ENCODE data around the gene MOXD1.

MOXD1 gene

DNA sequence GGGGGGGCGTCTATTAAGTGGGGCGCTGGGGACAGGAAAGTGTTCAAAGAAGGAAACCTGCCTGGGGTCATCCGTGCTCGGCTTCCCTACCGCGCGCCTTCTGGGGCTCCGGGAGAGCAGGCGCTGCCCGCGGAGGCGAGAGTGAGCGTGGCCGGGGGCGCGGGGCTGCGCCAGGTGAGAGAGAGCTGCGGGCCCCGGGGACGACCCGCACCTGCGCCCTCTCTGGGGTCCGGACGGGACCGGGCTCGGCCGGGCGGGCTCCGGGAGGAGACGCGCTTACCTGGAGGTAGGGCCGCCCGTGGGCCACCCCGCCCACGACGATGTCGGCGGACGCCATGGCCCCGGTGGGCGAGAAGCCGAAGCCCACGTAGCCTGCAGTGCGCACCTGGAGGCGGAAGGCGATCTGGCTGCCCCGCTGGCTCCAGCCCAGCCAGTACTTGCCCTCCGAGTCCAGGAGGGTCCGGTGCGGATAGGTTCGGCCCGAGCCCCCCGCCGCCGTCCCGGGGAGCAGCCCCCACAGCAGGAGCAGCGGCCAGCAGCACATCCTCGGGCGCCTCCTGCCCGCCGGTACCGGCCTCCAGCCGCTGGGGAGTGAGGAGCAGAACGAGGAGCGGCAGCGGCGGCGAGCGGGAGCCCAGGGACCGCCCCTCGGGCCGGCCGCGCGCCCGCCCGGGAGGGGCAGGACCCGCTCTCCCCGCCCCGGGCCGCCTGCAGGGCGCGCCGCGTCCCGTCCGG is at the start of gene MOXD1:
TSS of gene MOXD1 (minus strand) at position 593 of the 735 bp plus-strand sequence. CDS start at position 544, 49 bp downstream.
- DNase-seq: no peak

GRCh38 chr6:132446855-132447241 is 45.6 kb upstream of the MOXD1 start:
- DNase-seq: no peak

GRCh38 chr6:132446141-132446854 is 45.0 kb upstream of the MOXD1 start:
- no peak for DNase-seq

GRCh38 chr6:132445201-132445951 is 44.1 kb upstream of the MOXD1 start:
- DNase-seq: no peak

- no peak for DNase-seq
Observed at GRCh38 chr6:132443206-132443605, 41.9 kb upstream of the MOXD1 start.

GRCh38 chr6:132430110-132430509 is 28.8 kb upstream of the MOXD1 start:
- no peak for DNase-seq

DNA sequence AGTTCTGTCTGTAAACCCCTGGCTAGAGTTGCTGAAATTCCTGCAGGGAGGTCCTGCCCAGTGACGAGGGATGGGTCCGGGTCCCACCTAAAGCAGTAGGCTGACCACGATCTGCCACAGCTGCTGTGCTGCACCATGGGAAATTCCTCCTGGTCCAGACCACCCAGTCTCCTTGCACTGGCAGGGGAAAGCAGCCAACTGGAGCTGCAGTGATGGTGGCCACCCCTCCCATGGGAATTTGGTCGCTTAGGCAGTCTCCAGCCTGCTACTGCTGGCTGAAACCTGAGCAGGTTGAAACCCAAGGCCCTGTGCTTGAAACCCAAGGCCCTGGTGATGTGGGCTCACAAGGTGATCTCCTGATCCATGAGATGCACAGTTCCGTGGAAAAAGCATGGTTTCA is 23.9 kb upstream of the MOXD1 start:
- no peak for DNase-seq

DNA sequence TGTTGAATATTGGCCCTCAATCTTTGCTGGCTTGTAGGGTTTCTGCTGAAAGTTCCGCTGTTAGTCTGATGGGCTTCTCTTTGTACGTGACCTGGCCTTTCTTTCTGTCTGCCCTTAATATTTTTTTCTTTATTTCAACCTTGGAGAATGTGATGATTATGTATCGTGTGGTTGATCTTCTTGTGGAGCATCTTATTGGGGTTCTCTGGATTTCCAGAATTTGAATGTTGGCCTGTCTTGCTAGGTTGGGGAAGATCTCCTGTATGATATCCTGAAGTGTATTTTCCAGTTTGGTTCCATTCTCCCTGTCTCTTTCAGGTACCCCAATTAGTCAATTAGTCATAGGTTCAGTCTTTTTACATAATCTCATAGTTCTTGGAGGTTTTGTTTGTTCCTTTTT is 22.6 kb upstream of the MOXD1 start:
- DNase-seq: no peak

- DNase-seq: no peak
Observed at GRCh38 chr6:132418235-132418965, 17.1 kb upstream of the MOXD1 start.

DNA sequence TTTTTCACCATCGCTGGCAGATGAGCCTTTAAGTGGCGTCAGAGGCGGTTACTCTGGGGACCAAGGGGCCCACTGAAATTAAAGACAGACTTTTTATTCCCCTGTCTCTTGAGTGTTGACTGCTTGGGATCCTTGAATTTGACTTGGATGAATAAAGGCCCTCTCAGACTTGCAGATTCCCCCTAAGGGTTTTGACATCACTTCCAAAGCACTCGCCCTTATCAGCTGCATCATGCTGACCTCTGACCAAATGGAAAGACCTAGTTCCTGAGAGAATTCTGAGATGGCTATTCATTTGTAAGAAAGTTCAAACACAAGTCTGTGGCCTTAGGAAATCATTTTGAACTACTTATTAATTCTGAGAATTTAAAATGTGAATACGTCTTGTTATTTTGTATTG is 13.5 kb upstream of the MOXD1 start:
- no peak for DNase-seq

DNA sequence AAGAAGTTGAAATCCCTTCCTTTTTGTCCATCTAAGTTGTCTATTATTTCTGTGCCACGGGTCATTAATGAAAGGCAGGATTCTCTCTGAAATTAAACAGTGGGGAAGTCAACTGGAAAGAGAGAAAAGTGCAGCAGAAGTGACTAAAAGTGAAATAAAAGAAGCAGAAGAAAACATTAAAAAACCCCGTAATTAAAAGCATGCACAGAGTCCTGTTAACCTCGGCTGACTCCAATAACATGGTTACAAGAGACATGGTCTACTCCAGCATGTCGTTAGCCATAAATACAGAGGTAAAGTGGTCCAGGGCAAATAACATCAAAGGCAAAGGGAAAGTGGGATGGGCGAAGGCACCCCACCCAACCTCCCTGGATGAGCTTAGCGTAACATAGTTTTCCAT is 13.0 kb upstream of the MOXD1 start:
- DNase-seq: no peak

GRCh38 chr6:132413499-132413802 is 12.2 kb upstream of the MOXD1 start:
- no peak for DNase-seq

GRCh38 chr6:132412656-132413498 is 11.6 kb upstream of the MOXD1 start:
- no peak for DNase-seq

DNA sequence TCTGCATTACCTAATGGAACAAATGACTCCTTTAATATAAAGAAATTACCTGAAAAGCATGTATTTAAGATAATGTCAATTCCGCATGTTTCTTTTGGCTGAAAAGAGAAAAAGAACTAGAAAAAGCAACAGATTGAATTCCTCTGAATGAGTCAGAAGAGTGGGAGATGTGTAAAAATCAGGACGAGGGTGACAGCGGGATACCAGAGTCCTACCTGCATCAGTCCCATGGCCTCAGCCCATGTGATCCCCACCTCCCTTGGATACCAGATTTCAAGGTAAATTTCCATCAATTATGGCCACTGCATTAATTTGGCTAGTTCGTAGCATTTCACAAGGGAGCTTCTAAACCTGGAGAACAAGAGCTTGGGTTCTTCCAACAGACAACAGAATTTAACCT is 10.0 kb upstream of the MOXD1 start:
- DNase-seq: no peak

DNA sequence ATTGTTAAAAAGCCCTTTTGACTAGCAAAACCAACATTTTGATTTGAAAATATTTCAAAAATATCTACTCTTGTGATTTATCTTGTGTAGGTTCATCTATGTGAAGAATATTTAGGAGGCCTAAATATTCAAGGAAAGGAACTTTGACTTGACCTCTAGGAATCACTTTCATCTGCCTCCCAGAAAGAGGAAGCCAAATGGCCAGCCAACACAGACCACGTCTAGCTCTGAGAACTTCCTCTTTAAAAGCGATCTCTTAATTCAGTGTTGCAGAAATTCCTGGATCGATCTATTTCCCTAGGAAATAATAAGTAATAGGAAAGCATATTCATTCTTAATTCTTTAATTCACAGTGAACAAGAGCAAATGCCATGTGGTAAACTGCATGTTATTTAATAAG is 9.6 kb upstream of the MOXD1 start:
- DNase-seq: peak; percentile 32

- DNase-seq: no peak
Observed at GRCh38 chr6:132405143-132405915, 4.1 kb upstream of the MOXD1 start.

DNA sequence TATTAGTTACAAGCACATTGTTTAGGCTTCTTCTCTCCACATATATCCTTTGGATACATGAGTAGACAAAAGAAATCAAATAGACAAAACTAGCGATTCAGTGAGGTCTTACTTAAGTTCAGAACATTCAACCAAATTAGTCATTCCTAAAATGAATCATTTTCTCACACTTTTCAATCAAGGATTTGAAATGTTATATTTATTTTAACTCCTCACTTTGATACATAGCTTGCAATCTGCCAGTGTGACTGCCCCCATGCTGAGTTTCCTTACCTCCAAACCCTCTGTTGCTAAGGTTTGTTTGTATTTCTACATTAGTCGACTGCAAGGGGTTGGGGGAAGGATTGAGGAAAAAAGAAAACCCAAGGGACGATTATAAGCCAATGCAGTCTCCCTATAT is 3.5 kb upstream of the MOXD1 start:
- DNase-seq: no peak

DNA sequence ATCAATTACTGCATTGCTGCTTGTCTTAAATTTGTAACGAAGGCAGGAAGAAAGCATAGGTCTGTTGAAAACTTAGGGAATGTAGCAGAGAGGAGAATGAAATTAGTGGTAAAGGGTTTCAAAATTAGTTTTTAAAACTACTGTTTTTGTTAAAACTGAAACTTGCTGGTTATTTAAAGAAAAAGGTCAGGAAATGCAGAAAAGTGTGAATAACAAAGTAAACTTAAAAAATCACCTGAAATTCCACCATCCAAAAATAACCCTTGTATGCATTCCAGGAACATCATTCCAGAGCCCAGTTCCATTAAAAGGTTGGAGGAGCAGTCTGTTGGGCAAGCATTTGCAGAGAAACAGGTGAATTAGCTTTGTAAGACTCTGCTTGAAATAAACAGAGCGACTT is 3.1 kb upstream of the MOXD1 start:
- no peak for DNase-seq

DNA sequence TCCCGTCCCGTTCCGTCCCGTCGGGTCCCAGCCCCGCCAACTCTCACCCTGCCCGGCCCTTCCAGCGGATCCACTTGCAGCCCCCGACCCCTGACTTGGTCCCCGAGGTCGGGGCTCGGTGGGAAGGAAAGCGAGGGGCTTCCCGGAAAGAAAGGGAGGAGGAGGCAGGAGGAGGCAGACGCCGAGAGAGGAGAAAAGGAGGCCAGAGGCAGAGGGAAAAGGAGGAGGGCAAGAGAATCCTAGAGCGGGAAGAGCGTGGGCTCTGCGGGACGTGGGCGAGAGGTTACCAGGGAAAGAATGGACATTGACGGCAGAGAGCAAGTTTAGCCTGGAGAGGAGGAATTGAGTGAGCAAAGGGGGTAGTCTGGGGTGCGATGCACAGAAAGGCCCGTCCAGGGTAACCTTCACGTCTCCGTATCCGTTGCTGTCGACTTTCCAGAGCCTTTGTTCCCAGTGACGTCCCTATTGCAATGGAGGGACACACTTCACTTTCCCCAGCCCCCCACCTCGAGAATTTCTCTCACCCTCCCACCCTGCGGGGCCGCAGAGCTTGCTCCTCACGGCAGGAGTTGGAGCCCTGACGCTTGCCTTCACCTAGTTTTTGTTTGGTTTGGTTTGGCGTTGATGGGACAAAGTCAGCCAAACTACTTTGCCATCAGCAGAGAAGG is 477 bp upstream of the MOXD1 start:
- DNase-seq: no peak

DNA sequence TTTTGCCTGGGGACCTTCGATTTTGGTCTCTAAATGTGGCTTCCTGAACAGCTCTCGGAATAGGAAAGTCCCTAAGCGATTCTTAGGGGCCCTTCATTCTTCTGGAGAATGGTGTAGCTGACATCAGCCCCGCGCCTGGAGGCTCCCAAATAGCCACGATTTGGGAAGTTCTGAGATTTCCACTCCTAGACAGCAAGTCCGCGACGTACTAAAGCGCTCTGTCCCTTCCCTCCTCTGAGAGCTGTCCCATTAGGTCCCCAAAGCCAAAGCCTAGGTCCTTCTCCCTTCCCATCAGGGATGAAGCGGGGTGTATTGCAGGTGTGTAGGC is 756 bp downstream of the MOXD1 start:
- no peak for DNase-seq

GRCh38 chr6:132399376-132400074 is 1.8 kb downstream of the MOXD1 start:
- no peak for DNase-seq
